Stimulated activated CD8-positive, alpha-beta memory T cell treated with anti-CD3 and anti-CD28 coated beads, Interleukin-4, amount 100 ng/mL, for 1 hour (primary cell): ENCODE data around the gene RSAD1.

ENCODE experiments used
- DNase-seq, 2 donors: peaks; one replicate each; pipeline ENCODE4 v3.0.0-alpha.2; 2020; ENCODE audit warnings: low read depth in 2 of 2, low spot score in 1 of 2

Gene RSAD1

GRCh38 chr17:50478391-50479381, at the start of gene RSAD1:
TSS of gene RSAD1 (plus strand) at chr17:50478860. CDS start at chr17:50478885, 25 bp downstream.
- DNase-seq = peak; percentile 56 to 68

- no peak for DNase-seq
Measured at GRCh38 chr17:50429793-50430192, 48.9 kb upstream of the RSAD1 start.

GRCh38 chr17:50430821-50431618, 47.6 kb upstream of the RSAD1 start:
- no peak for DNase-seq

GRCh38 chr17:50432125-50432762, 46.4 kb upstream of the RSAD1 start:
- DNase-seq = no peak

- no peak for DNase-seq
Measured at GRCh38 chr17:50437409-50437808, 41.3 kb upstream of the RSAD1 start.

GRCh38 chr17:50439008-50439407, 39.7 kb upstream of the RSAD1 start:
- DNase-seq = no peak

GRCh38 chr17:50440172-50440837, 38.4 kb upstream of the RSAD1 start:
- DNase-seq = no peak

GRCh38 chr17:50440838-50441829, 37.5 kb upstream of the RSAD1 start:
- no peak for DNase-seq

- no peak for DNase-seq
Measured at GRCh38 chr17:50443505-50443974, 35.1 kb upstream of the RSAD1 start.

GRCh38 chr17:50444841-50445715, 33.6 kb upstream of the RSAD1 start:
- DNase-seq = no peak

- DNase-seq = no peak
Measured at GRCh38 chr17:50445730-50446325, 32.8 kb upstream of the RSAD1 start.

GRCh38 chr17:50447870-50448595, 30.6 kb upstream of the RSAD1 start:
- no peak for DNase-seq

- no peak for DNase-seq
Measured at GRCh38 chr17:50448643-50449042, 30.0 kb upstream of the RSAD1 start.

GRCh38 chr17:50451943-50452629, 26.6 kb upstream of the RSAD1 start:
- DNase-seq = no peak

- DNase-seq = no peak
Measured at GRCh38 chr17:50452630-50453300, 25.9 kb upstream of the RSAD1 start.

GRCh38 chr17:50453901-50454300, 24.8 kb upstream of the RSAD1 start:
- no peak for DNase-seq
